Thoracic aorta endothelial cell (primary cell): ENCODE measurements around the gene ATL1. TPM values are rescaled to one million over a fixed set of nuclear protein-coding genes. Genes with fewer than 3 reads are reported as not detected.

Experiments
- small RNA-seq: library from RNA; depleted of rRNA; stranded (forward); fragments of <200 nt; gene quantifications from one replicate; pipeline ENCODE3, GENCODE V24; 2012
- total RNA-seq: library from RNA; depleted of rRNA; stranded (reverse); fragments of >200 nt; gene quantifications from 2 replicates; pipeline ENCODE4 v1.2.3, GENCODE V29; 2012

Gene ATL1
- 1.2 and 2.5 TPM in 2 replicates for total RNA-seq

GRCh38 chr14:50559990-50560930, at the start of gene ATL1:
Gene ATL1 (plus strand): TSS chr14:50560145. CDS start chr14:50560266, 121 bp downstream.

DNA sequence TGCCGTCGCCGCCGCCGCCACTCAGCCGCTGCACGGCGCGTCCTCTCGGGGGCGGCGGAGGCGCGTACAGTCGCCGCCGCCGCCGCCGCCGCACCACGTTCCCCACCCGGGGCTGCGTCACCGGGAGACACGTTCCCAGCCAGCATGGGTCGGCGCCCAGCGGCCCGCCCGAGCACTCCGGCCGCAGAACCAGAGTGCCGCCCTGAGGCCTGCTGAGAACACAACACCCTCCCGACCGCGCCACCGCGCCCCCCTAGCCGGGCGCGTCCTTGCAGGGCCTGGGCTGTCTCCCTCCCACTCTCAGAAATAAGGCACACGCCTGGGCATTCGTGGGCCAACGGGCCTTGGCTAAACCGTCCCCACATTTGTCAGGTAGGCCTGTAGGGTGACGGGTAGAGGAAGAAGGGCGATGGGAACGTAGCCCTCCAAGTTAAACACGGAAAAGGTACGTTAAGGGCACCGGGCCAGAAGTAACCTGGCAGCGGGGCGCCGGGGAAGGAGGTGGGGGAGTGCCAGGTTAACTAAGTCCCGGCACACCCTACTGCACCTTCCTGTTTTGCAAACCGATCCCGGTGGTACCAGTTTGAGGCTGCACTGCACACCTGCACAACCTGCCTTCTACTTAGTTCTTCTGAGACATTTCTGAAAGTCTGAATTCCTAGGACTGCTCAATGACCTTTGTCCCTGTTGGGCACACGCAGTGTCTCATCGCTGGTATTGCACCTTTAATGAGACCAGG, 27.3 kb upstream of the ATL1 start, which contains the start of gene MAP4K5:
Gene MAP4K5 (minus strand): TSS at position 68 of the 739 bp plus-strand sequence. CDS start 520 bp downstream, outside the sequence.

GRCh38 chr14:50667996-50668825, 108.3 kb downstream of the ATL1 start, which contains the start of gene SAV1:
Gene SAV1 (minus strand): TSS chr14:50668306. CDS start chr14:50667967, 339 bp downstream.

Small RNA genes within 50 kb of the gene (small RNA-seq; reads per million reads assigned to genes)
- not detected for gene RN7SL452P
- not detected for gene SNRPGP1

Other genes starting within 250 kb of the ATL1 start
- gene L2HGDH, start 247.9 kb upstream of the ATL1 start, total RNA-seq, result 4.8 and 7.0 TPM in 2 replicates
- gene DMAC2L, start 247.8 kb upstream of the ATL1 start, total RNA-seq, result 8.2 and 10.1 TPM in 2 replicates
- gene CDKL1, start 163.3 kb upstream of the ATL1 start, total RNA-seq, result 10.0 and 17.9 TPM in 2 replicates
- 89.2 and 108 TPM in 2 replicates for gene MAP4K5, start 27.6 kb upstream of the ATL1 start, total RNA-seq
- gene SAV1, start 108.2 kb downstream of the ATL1 start, total RNA-seq, result 29.5 and 31.4 TPM in 2 replicates